Neural cell (in vitro differentiated cells): Measurements from ENCODE around the gene DOK6.

Experiments
- CTCF ChIP-seq: fragments of 450-650 bp; IDR thresholded peaks from 2 replicates; pipeline ENCODE4 v1.5.1; 2014; ENCODE audit warnings: antibody characterized with exemption, mild to moderate bottlenecking, moderate library complexity; ENCODE audit not compliant: poor library complexity, severe bottlenecking
- EP300 ChIP-seq: fragments of 450-650 bp; conservative IDR thresholded peaks from 2 replicates; pipeline ENCODE4 v1.6.1; 2014; ENCODE audit warnings: antibody characterized with exemption, mild to moderate bottlenecking, moderate library complexity; ENCODE audit not compliant: poor library complexity, severe bottlenecking
- MXI1 ChIP-seq: fragments of 450-650 bp; conservative IDR thresholded peaks from 2 replicates; pipeline ENCODE4 v1.6.1; 2014; ENCODE audit warnings: antibody characterized with exemption, mild to moderate bottlenecking; ENCODE audit not compliant: poor library complexity, severe bottlenecking
- POLR2AphosphoS5 ChIP-seq: IDR thresholded peaks from 2 replicates; pipeline ENCODE4 v1.6.1; 2012

- TF ChIP-seq CTCF (no peak), MXI1 (no peak), EP300 (no peak), POLR2AphosphoS5 (no peak)
Observed at GRCh38 chr18:69882965-69883668, 482.4 kb downstream of the DOK6 start.
